Measurements from ENCODE around the gene KRT84.

KRT84 gene

DNA sequence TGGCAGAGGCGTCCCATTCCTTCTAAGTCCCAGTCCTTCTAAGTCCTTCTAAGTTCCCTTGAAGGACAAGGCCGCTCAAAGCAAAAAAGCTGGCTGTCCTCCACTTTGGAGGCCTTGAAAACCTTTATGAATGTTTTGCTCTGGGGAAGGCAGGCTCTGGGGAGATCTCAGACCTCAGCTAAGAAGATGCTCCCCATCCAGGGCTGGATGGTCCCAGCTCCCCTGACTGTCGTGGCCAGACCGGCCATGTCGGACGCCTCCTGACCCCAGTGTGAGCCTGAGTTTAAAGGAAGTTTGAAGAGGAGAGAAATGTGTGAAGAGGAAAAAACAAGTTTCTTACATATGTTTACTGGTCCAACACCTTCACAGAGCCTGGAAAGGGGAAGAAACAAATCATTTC is 5.9 kb downstream of the KRT84 start:
- Histone ChIP-seq H3K4me1 (ENCODE audit: control insufficient read depth, insufficient read depth, low read length) (no peaks in the 10 kb centered on the region), H3K4me3 (ENCODE audit: low read length) (no peak overlapping the region), H3K36me3 (ENCODE audit: insufficient read depth, low read length) (no peaks in the 10 kb centered on the region), H3K9ac (ENCODE audit: low read depth, low read length) (no peak overlapping the region), H3K4me2 (ENCODE audit: low read length) (no peak overlapping the region), H3K27me3 (ENCODE audit: control insufficient read depth, insufficient read depth, low read length) (peaks cover 52% of the 10 kb centered on the region), H3K9me3 (replicated peaks; ENCODE audit: low read length) (no peaks in the 10 kb centered on the region)

DNA sequence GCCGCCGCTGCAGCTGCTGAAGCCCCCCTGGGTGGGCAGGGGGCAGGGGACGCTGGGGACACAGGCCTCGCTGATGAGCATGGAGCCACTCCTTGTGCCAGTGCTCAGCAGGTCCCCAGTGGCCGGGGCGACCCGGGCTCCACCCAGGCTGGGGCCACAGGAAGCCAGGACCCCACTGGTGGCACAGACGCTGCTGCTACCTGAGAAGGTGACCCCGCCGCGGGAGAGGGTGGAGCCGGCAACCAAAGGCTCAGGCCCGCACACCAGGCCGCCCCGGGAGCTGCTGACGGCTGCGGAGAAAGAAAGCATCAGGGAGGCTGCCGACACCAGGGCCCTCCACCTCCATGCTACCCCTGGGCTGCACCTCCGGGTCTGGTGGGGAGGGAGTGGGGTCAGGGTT is 7.4 kb downstream of the KRT84 start:
- Histone ChIP-seq H3K9ac (ENCODE audit: low read depth, low read length) (no peak overlapping the region), H3K9me3 (replicated peaks; ENCODE audit: low read length) (no peaks in the 10 kb centered on the region), H3K27me3 (ENCODE audit: control insufficient read depth, insufficient read depth, low read length) (peaks cover 47% of the 10 kb centered on the region), H3K4me1 (ENCODE audit: control insufficient read depth, insufficient read depth, low read length) (no peaks in the 10 kb centered on the region), H3K36me3 (ENCODE audit: insufficient read depth, low read length) (no peaks in the 10 kb centered on the region), H3K4me3 (ENCODE audit: low read length) (no peak overlapping the region), H3K4me2 (ENCODE audit: low read length) (no peak overlapping the region)

DNA sequence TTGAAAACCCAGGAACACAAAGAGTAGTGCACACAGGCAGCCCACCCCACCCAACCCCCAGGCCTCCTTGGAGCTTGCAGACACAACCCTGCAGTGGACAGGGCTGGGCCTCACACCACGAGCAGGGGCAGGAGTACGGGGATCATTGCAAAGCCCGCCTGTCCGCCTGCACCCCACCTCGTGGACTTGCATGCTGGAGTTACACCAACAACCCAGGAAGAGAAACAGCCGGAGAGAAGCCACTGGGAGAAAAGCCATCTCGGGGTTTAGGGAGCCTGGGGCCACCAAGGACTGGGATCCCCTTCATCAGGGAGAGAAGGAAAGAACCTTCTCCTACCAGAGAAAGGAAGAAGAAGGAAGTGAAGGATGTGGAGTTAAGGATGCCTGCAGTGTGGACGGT is 8.2 kb downstream of the KRT84 start:
- no peaks in the 10 kb centered on the region for H3K4me1 ChIP-seq (ENCODE audit: control insufficient read depth, insufficient read depth, low read length)
- H3K27me3 ChIP-seq (ENCODE audit: control insufficient read depth, insufficient read depth, low read length): peaks cover 42% of the 10 kb centered on the region
- no peak overlapping the region for H3K4me2 ChIP-seq (ENCODE audit: low read length)
- H3K36me3 ChIP-seq (ENCODE audit: insufficient read depth, low read length): no peaks in the 10 kb centered on the region
- H3K4me3 ChIP-seq (ENCODE audit: low read length): no peak overlapping the region
- H3K9me3 ChIP-seq (replicated peaks; ENCODE audit: low read length): no peaks in the 10 kb centered on the region
- H3K9ac ChIP-seq (ENCODE audit: low read depth, low read length): no peak overlapping the region

DNA sequence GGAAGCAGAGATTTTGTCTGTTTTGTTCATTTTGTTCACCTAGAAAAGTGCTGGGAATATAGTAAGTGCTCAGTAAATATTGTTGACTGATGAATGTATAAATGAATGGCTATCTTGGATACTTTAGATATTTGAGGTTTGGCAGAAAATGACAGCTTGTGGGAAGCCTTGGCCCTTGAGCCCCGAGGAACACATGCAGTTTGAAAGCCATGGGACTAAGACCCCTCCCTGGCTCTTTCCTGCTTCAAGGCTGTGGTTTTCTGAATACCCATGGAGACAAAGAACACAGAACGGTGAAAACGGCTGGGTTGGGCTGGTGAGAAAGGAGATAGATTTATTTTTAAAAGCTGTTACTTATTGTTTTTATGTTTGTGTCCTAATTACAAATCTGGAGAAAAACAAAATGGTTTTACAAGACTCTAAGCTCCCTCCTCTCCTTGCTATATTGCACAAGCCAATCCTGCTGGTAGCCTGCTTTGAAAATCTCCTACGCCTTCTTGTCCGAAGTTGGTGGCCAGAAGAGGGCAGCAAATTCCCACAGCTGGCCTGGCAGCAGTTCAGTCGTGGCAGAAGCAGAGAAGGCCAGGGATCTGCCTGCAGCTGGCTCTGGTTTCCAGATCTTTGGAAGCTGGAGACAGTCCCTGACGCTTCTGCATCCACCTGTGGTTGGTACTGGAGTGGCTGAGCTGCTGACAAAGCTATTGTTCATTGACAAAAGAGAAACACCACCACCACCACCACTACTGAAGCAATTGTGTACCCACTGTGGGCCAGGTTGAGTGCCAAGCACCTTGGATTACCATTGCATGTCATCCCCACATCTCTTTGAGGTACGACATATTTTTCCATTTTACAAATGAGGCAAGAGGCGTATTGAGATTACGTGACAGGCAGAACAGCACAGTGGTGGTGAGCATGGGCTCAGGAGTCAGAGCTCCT is 13.0 kb downstream of the KRT84 start:
- Histone ChIP-seq H3K9ac (ENCODE audit: low read depth, low read length) (no peak overlapping the region), H3K36me3 (ENCODE audit: insufficient read depth, low read length) (no peaks in the 10 kb centered on the region), H3K4me3 (ENCODE audit: low read length) (no peak overlapping the region), H3K27me3 (ENCODE audit: control insufficient read depth, insufficient read depth, low read length) (peaks cover 45% of the 10 kb centered on the region), H3K9me3 (replicated peaks; ENCODE audit: low read length) (no peaks in the 10 kb centered on the region), H3K4me1 (ENCODE audit: control insufficient read depth, insufficient read depth, low read length) (peaks cover 9% of the 10 kb centered on the region), H3K4me2 (ENCODE audit: low read length) (no peak overlapping the region)

DNA sequence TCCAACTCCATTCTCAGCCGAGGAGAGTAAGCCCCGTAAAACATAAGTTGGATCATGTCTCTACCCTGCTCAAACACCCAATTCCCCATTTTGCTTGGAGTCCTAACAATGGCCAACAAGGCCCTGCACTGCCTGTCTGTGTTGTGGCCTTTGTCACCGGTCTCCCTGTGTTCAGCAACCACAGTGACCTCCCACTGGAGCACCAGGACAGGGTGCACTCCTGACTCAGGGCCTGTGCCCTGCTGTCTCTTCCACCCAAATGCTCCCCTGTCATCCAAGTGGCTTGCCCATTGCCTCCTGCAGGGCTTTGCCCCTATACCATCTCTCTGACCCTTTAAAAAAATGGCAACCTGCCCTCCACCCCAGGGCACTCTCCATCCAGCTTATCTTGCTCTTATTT is 13.7 kb downstream of the KRT84 start:
- no peak overlapping the region for H3K4me3 ChIP-seq (ENCODE audit: low read length)
- H3K27me3 ChIP-seq (ENCODE audit: control insufficient read depth, insufficient read depth, low read length): peaks cover 46% of the 10 kb centered on the region
- H3K9me3 ChIP-seq (replicated peaks; ENCODE audit: low read length): no peaks in the 10 kb centered on the region
- H3K4me1 ChIP-seq (ENCODE audit: control insufficient read depth, insufficient read depth, low read length): peaks cover 9% of the 10 kb centered on the region
- H3K36me3 ChIP-seq (ENCODE audit: insufficient read depth, low read length): no peaks in the 10 kb centered on the region
- no peak overlapping the region for H3K4me2 ChIP-seq (ENCODE audit: low read length)
- H3K9ac ChIP-seq (ENCODE audit: low read depth, low read length): no peak overlapping the region

DNA sequence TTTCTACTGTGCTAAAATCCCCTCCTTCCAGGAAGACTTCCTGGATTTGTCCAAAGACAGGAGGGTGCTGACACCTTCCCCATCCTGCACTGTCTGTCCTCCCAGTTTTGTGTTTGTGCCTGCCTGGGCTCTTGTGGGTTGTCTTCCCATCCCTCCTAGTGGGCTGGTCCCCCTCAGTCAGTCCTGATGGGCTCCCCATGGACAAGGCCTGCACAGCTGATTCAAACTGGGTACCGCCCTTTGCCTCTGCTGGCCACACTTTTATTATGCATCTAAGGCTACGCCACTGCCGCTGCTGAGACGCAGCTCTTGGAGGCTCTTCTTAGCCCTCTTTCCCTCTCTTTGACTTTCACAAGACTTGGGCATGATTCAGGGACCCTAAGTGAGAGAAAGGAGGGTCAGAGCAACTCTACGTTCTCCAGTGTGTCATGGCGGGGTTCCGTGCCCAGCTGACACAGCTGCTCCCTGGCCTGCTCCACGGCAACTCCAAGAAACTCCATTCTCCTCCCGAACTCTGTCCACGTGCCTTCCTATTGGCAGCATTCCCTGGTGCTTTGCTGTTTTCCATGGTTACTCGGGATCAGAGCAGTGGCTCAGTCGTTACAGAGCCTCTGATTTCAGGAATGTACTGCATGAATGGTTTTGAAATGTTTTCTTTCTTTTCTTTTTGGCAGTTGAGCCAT is 14.4 kb downstream of the KRT84 start:
- no peak overlapping the region for H3K4me3 ChIP-seq (ENCODE audit: low read length)

DNA sequence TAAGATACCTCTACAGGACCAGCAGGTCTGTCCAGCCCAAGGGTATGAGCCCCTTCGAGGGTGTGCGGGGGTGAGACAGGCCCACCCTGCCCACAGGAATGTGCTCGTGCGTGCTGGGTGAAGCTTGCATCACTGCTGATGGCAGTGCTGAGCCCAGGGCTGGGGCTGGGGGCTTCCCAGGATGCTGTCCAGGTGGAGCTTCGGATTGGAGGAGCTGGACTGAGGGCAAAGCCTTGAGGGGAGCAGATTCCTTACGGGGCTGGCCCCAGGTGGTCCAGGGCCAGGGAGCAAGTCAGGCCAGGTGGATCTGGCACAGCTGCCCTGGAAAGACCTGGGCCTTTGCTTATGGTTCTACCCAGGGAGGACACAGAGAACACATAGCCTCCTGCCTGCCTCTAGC is 15.6 kb downstream of the KRT84 start:
- H3K36me3 ChIP-seq (ENCODE audit: insufficient read depth, low read length): no peaks in the 10 kb centered on the region
- H3K4me3 ChIP-seq (ENCODE audit: low read length): no peak overlapping the region
- H3K4me2 ChIP-seq (ENCODE audit: low read length): no peak overlapping the region
- H3K4me1 ChIP-seq (ENCODE audit: control insufficient read depth, insufficient read depth, low read length): peaks cover 9% of the 10 kb centered on the region
- H3K9ac ChIP-seq (ENCODE audit: low read depth, low read length): no peak overlapping the region
- peaks cover 56% of the 10 kb centered on the region for H3K27me3 ChIP-seq (ENCODE audit: control insufficient read depth, insufficient read depth, low read length)
- no peaks in the 10 kb centered on the region for H3K9me3 ChIP-seq (replicated peaks; ENCODE audit: low read length)

More for the DNA sequence above, 14.4 kb downstream of the KRT84 start:
- Histone ChIP-seq H3K4me2 (ENCODE audit: low read length) (peak overlapping the region; percentile 60), H3K9me3 (replicated peaks; ENCODE audit: low read length) (no peaks in the 10 kb centered on the region), H3K9ac (ENCODE audit: low read depth, low read length) (no peak overlapping the region), H3K27me3 (ENCODE audit: control insufficient read depth, insufficient read depth, low read length) (peaks cover 50% of the 10 kb centered on the region), H3K36me3 (ENCODE audit: insufficient read depth, low read length) (no peaks in the 10 kb centered on the region), H3K4me1 (ENCODE audit: control insufficient read depth, insufficient read depth, low read length) (peaks cover 9% of the 10 kb centered on the region)

DNA sequence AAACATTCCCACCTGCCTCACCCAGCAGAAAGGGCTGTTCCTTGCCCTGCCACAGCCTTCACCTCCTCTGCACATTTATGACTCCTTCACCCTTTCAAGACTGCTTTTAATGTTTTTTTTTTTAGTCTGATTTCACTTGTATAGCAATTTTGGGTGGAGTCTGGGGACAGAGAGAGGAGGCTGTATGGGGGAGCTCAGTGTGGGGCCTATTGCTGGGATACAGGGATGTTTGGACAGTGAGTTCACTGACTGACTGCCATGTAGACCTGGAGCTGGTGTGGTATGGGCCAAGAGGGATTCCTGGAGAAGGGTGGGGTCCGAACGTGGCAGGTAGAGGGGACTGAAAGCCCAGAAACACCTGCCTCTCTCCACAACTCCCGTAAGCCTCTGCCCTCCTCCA is 16.2 kb downstream of the KRT84 start:
- Histone ChIP-seq H3K36me3 (ENCODE audit: insufficient read depth, low read length) (no peaks in the 10 kb centered on the region), H3K4me2 (ENCODE audit: low read length) (no peak overlapping the region), H3K9me3 (replicated peaks; ENCODE audit: low read length) (no peaks in the 10 kb centered on the region), H3K27me3 (ENCODE audit: control insufficient read depth, insufficient read depth, low read length) (peaks cover 58% of the 10 kb centered on the region), H3K4me1 (ENCODE audit: control insufficient read depth, insufficient read depth, low read length) (peaks cover 9% of the 10 kb centered on the region), H3K9ac (ENCODE audit: low read depth, low read length) (no peak overlapping the region), H3K4me3 (ENCODE audit: low read length) (no peak overlapping the region)

DNA sequence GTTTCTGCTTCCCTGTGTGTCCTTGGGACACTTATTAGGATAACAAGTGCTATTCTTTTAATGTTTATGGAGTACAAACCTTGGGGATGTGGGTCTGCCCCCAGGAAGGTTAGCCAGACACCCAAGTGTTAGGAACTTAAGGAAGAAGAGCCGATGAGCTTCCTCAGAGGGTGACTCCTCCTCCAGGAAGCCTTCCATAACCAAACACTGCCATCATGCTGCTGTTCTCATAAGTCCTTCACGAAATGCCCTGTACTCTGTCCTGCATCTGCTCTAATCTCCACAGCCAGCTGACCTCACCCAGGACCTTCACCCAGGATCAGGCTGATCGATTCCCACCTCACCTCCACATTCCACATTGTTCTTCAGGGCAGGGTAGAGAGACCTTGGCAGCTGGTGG is 16.9 kb downstream of the KRT84 start:
- Histone ChIP-seq H3K4me1 (ENCODE audit: control insufficient read depth, insufficient read depth, low read length) (peaks cover 9% of the 10 kb centered on the region), H3K4me2 (ENCODE audit: low read length) (no peak overlapping the region), H3K36me3 (ENCODE audit: insufficient read depth, low read length) (no peaks in the 10 kb centered on the region), H3K4me3 (ENCODE audit: low read length) (no peak overlapping the region), H3K27me3 (ENCODE audit: control insufficient read depth, insufficient read depth, low read length) (peaks cover 60% of the 10 kb centered on the region), H3K9ac (ENCODE audit: low read depth, low read length) (no peak overlapping the region), H3K9me3 (replicated peaks; ENCODE audit: low read length) (no peaks in the 10 kb centered on the region)

DNA sequence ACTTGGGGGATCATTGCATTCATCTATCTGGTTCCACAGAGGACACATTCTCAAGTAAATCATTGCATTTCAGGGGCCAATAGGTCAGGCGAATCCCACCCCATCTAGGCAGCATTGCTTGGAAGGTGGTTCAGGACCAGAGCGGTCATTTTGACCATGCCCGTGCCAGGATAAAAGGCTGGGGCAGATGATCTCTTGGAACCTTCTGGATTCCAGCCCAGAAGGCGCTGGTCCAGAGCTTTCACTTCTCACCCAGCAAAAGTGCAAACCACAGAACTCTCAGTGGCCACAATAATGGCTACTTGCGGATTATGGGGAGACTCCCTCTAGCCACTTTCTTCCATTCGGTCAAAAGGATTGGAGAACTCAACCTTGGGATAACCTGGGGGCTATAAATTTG is 17.6 kb downstream of the KRT84 start:
- peaks cover 64% of the 10 kb centered on the region for H3K27me3 ChIP-seq (ENCODE audit: control insufficient read depth, insufficient read depth, low read length)
- no peak overlapping the region for H3K9ac ChIP-seq (ENCODE audit: low read depth, low read length)
- H3K9me3 ChIP-seq (replicated peaks; ENCODE audit: low read length): no peaks in the 10 kb centered on the region
- H3K4me1 ChIP-seq (ENCODE audit: control insufficient read depth, insufficient read depth, low read length): peaks cover 9% of the 10 kb centered on the region
- no peaks in the 10 kb centered on the region for H3K36me3 ChIP-seq (ENCODE audit: insufficient read depth, low read length)
- no peak overlapping the region for H3K4me3 ChIP-seq (ENCODE audit: low read length)
- no peak overlapping the region for H3K4me2 ChIP-seq (ENCODE audit: low read length)

DNA sequence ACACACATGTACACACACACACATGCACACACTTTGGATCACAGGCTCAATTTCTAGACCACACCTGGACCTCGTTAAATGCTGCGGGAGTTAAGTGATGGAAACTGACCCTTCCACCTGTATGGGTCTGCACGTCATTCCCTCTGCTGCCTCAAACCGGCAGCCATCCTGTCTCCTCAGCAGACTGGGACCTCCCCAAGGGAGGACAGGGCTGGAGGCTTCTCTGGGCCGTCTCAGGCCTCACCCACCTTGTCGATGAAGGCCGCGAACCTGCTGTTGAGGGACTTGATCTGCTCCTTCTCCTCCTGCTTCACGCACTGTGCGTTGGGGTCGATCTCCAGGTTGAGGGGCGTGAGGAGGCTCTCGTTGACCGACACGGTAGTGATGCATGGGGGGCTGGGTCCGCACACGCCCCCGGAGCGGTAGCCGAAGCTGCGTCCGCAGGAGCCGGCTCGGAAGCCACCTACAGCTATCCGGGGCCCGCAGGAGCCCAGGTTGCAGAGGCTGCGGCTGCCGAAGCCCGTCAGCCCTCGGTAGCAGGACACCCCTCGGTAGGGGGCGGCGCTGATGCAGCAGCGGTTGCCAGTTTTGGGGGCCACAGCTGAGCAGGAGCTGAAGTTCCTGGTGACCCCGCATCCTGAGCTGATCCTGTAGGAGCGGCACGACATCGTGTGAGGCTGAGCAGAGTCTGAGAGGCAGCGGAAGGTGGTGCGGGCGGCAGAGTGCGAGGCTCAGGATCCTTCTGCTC is 18.5 kb downstream of the KRT84 start, which contains the start of gene KRT85:
Gene KRT85 (minus strand): TSS at position 744 of the 748 bp plus-strand sequence. CDS start 76 bp downstream, at position 668.
- H3K9me3 ChIP-seq (replicated peaks; ENCODE audit: low read length): no peaks in the 10 kb centered on the region
- H3K36me3 ChIP-seq (ENCODE audit: insufficient read depth, low read length): no peaks in the 10 kb centered on the region
- H3K9ac ChIP-seq (ENCODE audit: low read depth, low read length): no peak within 1 kb of the TSS
- H3K27me3 ChIP-seq (ENCODE audit: control insufficient read depth, insufficient read depth, low read length): peaks cover 64% of the 10 kb centered on the region
- H3K4me1 ChIP-seq (ENCODE audit: control insufficient read depth, insufficient read depth, low read length): peaks cover 9% of the 10 kb centered on the region
- H3K4me2 ChIP-seq (ENCODE audit: low read length): no peak within 1 kb of the TSS
- no peak within 1 kb of the TSS for H3K4me3 ChIP-seq (ENCODE audit: low read length)

All from skeletal muscle satellite cell (primary cell).